ENCODE results near the gene PPY.
A peak's percentile ranks its signal among the peaks of the same experiment; 100 is the strongest.
"Not testable (repeated sequence)": the region's sequence is repeated elsewhere in the genome, so short reads cannot be mapped to it uniquely, and the experiment has no call there.

Gene PPY

DNA sequence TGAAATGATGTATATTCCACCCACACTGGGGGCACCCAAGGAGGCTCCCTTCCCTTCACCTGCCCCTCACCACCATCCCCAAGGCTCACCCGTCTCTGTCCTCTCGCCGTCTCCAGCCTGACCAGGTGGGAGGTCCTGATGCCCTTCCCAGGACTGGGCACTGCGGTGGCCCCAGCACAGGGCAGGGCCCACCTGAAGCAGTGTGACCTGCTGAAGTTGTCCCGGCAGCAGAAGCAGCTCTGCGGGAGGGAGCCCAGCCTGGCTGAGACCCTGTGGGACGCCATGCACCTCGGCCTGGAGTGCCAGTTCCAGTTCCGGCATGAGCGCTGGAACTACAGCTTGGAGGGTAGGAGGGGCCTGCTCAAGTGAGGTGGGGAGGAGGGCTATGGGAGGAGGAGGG, 9.9 kb downstream of the PPY start:
- no peak for DNase-seq (ENCODE audit: low spot score)

DNA sequence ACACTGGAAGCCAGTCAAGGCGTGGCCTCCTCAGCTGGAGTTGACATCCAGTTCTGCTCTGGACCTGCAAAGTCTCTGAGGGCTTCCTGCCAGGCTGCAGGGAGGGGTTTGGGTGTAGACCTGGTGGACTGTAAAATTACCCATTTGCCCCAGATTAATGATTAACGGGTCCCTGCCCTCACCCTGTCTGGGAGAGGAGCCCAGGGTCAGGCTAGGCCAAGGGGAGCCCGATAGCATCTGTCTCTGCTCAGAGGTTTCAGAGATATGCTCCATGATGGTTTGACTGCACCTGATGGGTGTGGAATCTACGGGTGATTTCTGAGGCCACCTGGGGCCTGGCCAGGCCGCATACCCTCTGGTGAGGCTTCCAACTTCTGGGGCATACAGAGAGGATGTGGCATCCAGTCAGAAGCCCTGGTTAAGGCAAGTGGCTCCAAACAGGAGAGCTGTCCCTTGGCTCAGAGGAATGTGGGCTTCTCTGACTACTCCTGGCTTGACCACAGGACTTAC, 11.2 kb downstream of the PPY start:
- DNase-seq (ENCODE audit: low spot score): no peak

DNA sequence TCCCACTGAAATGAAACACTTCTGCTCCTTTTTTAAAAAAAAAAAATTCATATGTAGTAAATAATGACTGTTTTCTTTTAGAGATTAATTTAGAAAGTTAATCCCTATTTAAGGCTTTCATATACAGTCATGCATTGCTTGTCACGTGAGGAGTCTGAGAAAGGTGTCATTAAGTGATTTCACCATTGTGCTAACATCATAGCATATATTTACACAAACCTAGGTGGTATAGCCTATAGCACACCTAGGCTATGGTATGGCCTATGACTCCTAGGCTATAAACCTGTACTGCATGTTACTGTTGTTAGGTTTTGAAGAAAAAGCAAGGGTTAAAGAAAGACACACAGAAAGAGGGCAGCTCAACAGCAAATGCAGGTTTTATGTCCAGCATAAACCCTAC, 13.7 kb downstream of the PPY start:
- DNase-seq (ENCODE audit: low spot score): no peak

DNA sequence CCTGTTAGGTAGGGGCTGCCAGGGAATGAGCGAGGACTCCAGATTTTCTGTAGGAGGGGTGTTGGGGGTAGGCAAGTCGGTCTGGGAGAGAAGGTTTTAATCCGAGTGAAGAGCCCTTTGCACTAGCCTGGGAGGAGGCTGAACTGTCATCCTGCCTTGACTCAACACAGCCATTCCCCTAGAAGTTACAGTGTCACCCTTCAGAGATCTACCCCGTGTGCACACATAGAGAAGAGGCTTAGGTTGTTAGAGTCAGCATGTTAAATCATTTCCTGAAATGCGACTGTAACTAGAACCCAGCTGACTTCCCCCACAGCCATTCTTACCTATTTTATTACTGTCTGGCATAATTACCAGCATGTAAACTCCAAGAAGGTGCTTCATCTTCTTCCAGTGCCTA, 14.3 kb downstream of the PPY start:
- DNase-seq (ENCODE audit: low spot score): not testable (repeated sequence)

DNA sequence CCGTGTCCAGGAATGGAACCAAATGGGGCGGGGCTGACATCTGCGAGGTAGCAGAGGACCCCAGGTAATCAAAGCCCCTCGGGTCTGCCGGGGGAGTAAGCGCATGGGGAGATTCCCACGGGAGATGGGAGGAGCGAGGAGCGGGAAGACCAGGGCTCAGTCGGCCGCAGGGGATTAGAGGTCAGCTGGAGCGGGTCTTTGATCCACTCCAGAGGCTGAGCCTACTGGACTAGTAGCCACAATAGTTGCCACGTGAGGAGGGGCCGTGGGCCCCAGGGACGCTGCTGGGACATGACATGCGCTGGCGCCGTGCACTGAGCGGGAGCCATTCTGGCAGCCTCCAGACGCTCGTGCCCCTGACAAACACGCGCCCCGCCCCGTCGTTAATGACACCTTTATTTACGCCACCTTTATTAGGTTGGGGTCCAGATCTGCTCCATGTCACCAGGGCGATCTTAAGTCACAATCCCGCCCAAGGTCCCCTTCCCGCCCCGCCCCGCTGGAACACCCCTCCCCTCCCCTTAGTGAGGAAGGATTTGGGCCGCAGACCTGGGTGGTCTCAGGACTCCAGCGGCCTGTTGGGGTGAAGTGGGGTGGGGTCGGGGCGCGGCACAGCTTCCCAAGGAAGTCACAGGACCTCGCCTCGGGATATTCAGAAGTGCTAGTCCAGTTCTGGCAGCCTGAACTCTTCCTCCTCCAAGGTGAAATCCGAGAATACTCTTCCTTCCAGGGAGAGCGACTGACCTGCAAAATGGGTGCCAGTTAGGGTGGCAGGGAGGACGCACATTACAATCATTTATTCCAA, 15.0 kb downstream of the PPY start:
- peak; percentile 39 for DNase-seq (ENCODE audit: low spot score)

DNA sequence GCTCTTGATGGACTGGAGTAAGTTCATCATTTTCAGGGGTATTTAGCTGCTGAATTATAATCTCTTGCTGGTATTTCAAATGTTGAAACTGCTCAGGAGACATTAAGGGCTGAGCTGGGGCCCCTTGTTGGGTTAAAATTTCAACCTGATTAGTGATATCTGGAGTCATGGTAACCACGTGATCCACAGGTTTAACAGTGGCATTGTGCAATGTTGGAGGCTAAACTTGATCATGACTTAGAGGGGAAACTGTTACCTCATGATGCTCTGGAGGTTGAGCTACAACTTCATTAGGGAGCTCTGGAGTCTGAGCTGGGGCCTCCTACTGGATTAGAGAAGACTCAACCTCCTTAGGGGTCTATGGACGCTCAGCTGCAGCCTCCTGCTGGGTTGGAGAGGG, 17.7 kb downstream of the PPY start:
- no peak for DNase-seq (ENCODE audit: low spot score)

DNA sequence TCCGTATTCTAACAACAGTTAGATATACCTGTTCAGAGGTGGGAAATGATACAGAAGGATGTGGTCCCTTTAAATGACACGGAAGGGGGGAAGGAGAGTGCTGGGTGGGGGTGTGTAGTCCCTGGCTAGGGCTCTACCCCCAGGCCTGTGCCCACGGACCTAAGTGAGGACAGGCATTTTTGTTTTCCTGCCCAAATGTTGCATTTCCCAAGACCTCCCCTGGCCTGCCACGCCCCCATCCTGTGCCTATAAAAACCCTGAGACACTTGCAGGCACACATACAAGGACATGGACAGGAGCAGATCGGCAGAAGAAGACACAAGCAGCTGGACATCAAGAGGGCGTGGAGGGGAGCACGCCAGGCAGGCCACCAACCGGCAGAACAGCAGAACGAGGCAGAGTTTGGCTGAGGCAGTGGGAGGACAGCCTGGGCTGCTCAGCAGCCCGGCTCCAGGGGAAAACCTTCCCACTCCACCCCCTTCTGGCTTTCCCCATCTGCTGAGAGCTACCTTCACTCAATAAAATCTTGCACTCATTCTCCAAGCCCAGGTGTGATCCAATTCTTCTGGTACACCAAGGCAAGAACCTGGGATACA, 21.7 kb downstream of the PPY start:
- DNase-seq (ENCODE audit: low spot score): no peak

DNA sequence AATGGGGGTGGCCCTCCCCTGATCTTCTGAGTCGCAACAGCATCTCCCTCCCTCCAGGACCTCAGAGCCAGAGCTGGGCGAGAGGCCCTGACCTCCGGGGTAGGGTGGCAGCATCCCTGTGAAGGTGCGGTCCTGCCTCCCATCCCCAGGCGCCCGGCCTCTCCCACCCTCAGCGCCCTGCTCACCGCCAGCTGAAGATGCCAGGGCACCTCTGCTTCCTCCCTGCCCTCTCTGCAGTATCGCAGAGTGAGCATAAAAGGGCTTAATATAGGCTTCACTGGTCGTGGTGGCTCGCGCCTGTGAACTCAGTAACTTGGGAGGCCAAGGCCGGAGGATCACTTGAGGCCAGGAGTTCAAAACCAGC, 24.3 kb downstream of the PPY start:
- DNase-seq (ENCODE audit: low spot score): no peak

DNA sequence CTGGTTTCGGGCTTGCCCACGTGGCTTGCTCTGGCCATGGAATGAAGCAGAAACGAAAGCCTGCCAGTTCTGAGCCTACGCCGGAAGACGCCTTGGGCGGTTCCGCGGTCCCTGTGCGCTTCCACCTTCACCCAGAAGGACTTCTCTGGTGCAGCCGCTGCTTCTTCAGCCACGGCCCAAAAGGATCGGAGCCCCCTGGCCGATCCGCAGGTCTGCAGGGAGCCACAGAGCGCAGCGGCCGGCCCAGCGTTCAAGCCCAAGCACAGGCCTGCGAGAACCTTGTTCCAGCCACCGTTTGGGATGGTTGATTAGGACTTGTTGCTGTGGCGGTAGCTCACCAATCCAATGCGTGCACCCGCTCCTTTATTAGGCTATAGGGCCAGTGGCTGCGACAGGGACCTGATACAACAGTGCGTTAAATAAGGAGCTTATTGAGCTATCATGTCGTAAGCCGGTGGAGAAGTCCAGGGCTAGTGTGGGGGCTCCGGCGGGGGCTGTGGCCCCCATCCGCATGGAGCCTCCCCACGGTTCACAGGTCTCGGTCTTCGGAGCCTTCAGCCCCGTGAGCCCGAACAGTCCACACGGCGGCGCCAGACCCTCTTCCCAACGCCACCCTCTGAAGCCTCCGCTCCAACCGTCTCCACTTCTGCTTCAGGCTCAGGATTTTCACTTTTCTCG, 24.8 kb downstream of the PPY start:
- peak; percentile 61 for DNase-seq (ENCODE audit: low spot score)

DNA sequence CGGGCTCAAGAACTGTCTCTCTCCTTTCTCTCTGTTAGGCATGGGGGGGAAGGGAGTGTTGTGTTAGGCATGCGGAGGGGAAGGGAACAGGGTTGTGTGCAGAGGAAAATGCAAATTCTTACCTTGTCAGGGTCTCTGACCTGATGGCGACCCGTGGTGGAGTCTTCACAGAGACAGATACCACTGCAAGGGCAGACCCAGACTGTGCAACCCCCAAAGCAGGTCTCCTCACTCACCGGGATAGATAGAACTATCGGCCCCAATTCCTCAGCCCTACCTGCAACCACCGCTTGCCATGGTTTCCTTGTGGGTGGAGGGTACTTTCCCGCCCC, 25.3 kb downstream of the PPY start:
- DNase-seq (ENCODE audit: low spot score): no peak

DNA sequence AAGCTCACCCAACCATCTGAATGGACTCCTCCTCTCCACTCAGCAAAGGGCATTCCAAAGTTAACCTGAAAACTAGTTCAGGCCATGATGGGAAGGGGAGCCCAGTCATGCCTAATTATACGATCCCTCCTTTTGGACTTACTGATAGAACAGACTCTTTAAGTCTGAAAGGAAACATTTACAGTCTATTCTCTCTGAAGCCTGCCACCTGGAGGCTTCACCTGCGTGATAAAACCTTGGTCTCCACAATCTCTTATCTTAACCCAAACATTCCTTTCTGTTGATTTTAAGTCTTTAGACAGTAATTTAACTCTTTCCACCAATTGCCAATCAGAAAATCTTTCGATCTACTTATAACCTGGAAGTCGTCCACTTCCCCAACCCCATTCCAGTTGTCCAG, 25.9 kb downstream of the PPY start:
- no peak for DNase-seq (ENCODE audit: low spot score)

DNA sequence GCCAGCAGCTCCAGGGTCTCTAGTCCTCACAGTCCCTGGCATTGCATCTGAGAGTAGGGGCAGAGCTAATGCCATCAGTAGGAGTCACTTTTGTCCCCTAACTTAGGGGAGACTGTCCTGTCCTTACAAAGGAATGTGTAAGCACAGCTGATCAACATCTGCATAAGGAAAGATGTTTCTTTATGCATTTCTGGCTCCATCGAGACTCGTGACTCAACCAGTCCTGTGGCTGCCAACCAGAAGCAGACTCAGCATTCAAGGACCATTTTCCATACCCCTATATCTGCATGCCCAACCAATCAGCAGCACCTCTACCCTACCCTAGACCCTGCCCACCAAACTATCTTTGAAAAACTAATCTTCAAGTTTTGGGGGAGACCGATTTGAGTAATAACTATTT, 26.7 kb downstream of the PPY start:
- peak; percentile 42 for DNase-seq (ENCODE audit: low spot score)

DNA sequence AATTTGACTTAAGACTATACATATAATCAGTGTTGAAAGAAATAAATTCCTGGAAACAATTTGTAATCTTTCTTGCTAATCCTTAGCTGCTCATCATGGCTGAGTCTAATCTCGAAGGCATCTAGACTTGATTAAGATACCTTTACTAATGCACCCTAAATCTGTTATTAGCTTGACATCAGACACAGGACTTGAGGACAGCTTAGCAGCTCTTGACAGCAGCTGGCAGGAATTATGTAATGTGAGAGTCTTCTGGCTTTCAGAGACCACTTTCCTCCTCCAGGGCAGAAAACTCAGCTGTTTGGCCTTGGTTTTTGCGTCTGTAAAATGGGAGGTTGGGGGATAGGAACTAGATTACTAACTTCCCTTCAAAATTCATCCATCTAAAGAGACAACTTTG, 27.8 kb downstream of the PPY start:
- no peak for DNase-seq (ENCODE audit: low spot score)

DNA sequence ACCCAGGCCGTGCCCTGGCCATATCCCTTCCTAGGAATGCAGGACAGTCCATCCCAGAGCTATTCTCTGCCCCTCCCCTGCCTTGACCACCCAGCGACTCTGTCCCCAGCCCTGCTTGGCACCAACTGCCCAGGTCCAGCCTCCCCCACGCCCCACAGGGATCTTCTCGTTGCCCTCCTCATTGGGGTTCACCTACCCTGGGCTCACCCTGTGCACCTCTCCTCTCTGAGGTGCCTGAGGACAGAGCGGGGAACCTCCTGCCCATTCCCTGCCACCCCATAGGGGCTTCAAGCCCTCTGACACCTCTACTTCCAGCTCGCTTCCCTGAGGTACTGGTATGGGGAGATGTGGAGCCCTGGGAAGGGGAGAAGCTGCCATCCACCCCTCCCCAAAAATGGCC, 28.7 kb downstream of the PPY start:
- no peak for DNase-seq (ENCODE audit: low spot score)

DNA sequence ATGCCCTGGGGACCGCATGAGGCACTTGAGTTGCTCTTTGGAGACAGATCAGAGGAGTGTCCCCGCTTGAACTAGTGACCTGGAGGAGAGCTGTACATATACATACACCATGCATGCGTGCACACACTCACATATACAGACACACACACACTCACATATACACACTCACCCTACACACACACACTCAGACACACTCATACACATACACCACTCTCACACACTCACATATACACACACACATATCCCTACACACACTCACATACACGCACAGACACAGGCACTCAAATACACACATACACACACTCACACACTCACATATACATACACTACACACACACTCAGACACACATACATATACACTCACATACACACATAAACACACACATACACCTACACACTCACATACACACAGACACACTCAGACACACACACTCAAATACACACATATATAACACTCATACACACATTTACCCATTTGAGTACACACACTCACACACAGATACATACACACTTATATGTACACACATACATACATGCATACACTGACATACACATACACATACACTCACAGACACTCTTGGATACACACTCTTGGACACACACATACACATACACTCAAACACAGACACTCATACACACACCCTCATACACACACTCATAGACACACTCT, 29.5 kb downstream of the PPY start:
- no peak for DNase-seq (ENCODE audit: low spot score)

DNA sequence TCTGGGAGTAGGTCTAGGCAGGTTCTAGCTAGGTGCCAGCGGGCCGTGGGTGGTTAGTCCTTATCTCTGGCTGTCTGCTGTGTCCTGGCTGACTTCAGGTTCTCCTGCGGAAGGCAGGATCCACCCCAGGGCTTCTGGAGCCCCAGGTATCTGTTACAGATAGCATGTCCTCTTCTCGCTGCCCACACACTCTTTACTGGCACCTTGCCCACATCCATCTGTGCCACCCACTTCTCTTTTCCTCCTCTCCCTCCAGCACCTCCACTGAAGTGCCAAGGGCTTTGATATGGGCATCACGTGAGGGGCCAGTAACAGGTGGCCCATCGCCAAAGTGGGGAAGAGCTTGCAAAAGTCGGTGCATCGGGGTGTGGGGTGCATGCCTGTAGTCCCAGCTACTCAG, 30.4 kb downstream of the PPY start:
- no peak for DNase-seq (ENCODE audit: low spot score)

DNA sequence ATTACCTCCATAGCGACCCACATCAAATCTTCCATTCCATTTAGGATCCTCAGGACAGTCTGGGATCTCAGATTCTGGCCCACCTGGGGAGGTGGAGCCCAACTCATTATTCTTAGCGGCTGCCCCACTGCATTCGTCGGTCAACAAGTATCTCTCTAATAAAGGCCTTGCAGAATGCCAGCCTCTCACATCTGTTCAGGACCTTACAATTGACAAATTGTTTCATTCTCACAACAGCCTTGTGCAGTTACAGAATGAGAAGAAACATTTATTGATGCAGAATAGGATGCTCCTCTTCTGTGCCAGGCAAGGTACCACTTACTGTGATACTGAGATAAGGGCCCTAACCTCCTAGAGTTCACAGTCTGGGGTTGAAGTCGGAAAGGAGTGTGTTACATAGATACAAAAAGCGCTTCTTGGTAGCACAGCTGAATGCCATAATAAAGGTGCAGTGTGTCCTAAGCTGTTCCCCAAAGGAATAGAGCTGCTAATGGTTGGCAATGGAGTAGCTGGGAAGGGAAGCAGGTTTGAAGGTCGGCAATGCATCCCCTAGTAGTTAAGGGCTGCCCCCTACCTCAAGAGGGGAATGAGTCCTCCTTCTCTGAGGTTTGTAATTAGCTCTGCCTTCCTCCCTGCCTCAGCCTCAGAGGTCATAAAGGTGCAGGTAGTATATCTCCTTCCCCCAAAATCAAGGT, 32.6 kb downstream of the PPY start:
- DNase-seq (ENCODE audit: low spot score): no peak

DNA sequence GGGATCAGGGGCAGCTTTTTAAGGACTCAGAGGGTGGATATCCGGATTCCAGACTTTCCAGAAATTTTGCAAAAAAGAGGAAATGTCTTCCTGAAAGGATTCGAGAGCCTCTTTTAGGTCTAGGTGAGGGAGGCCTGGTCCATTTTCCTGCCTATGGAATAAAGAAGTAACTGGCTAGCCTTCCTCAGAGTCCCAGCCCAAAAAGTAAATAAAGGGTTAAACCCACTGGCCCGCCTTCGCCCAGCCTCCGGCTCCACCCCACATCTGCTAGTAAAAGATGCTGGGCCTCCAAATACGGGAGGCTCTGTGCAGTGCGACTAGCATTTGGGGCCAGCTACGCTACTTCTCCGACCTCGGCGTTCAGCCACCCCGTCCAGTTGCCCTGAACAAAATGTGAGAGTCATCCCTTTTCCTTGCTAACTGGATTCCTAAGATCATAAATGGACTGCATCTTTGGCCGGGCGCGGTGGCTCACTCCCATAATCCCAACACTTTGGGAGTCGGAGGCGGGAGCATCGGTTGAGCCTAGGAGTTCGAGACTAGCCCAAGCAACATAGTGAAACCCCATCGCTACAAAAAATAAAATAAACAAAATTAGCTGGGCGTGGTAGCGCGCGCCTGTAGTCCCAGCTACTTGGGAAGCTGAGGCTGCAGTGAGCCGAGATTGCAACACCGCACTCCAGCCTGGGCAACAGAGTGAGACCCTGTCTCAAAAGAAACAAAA, 34.1 kb downstream of the PPY start:
- peak; percentile 92 for DNase-seq (ENCODE audit: low spot score)

DNA sequence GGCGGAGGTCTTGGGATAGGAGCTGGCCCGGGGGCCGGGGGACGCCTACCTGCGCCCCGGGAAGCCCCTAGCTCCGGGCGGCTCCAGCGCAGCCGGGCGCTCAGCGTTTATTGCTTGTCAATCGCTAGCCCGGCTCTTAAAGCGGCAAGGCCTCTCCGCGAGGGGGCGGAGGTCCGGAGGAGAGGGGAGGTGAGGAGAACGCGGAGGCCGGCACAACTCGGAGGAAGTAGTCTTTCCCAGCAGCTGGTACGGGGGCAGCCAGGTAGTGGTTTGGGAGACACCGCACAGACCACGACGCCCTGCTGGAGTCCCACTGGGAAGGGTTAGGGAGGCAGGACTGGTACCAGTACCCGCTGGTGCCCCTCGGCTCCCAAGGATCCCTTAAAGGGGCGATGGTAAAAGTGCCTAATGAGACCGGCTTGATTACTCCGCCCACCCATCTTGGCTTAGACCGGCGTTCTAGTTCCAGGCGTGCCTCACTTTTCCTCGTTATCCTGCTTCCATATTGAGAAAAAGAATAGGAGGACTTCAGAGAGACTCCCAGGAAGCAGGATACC, 34.8 kb downstream of the PPY start, which contains the start of gene MPP2:
Gene MPP2 (minus strand): TSS at position 112 of the 557 bp plus-strand sequence. CDS start 3,076 bp downstream, outside the sequence.
- peak; percentile 76 for DNase-seq (ENCODE audit: low spot score)

DNA sequence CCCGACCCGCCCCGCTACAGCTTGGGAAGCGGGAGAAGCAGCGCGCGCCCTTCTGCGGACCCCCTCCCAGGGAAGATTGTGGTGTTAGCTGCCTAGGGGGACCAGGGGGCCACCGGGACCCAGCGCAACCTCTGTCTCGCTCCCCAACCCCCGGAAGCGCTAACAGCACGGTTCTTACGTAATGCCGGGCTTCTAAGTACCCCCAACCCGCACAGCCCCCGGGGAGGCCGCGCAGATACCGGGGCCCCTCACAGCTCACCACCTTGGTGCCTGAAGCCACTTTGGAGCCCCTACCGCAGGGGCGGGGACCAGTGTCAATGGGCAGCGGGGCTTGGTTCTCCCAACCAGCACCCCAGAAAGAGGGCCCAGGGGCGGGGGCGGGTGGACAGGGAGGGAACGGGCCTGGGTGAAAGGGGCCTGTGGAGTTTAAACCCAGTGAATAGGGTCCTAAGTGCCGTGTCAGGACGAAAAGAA, 35.3 kb downstream of the PPY start:
- no peak for DNase-seq (ENCODE audit: low spot score)
